Measurements from ENCODE around the gene MRGPRE.

MRGPRE gene

DNA sequence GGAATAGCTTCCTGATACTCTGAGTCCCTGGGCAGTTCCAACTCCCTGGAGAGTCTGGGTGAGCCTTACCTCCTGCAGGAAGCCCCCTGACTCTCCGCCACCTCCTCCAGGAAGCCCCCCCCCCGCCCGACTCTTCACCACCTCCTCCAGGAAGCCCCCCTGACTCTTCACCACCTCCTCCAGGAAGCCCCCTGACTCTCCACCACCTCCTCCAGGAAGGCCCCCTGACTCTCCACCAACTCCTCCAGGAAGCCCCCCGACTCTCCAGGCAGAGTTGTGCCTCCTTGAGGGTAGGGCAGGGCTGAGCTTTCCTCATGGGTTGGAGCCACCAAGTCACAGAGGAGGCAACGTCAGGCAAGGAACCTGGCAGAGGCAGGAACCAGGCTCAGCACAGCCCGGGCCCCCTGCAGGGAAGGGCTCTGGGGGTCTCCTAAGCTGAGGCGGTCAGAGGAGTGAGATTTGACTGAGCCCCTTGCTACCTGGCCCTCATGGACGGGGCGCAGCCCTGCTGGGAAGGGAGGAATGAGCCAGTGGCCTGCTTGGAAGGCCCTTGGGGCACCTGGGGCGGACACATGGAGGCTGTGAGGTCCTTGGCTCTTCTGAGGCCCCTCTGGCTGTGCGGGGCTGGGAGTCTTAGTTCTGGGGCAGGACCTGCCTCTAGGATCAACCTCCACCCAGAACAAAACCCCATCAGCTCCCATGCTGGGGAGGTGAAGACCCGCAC, 31.7 kb downstream of the MRGPRE start:
- Histone ChIP-seq H3K27ac (no peak overlapping the region), H3K4me3 (no peak overlapping the region)
- TF ChIP-seq, protein P1, sequence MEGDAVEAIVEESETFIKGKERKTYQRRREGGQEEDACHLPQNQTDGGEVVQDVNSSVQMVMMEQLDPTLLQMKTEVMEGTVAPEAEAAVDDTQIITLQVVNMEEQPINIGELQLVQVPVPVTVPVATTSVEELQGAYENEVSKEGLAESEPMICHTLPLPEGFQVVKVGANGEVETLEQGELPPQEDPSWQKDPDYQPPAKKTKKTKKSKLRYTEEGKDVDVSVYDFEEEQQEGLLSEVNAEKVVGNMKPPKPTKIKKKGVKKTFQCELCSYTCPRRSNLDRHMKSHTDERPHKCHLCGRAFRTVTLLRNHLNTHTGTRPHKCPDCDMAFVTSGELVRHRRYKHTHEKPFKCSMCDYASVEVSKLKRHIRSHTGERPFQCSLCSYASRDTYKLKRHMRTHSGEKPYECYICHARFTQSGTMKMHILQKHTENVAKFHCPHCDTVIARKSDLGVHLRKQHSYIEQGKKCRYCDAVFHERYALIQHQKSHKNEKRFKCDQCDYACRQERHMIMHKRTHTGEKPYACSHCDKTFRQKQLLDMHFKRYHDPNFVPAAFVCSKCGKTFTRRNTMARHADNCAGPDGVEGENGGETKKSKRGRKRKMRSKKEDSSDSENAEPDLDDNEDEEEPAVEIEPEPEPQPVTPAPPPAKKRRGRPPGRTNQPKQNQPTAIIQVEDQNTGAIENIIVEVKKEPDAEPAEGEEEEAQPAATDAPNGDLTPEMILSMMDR (IDR thresholded peaks at IDR 0.05): no peak
- no peak for DNase-seq (ENCODE audit: low spot score)

DNA sequence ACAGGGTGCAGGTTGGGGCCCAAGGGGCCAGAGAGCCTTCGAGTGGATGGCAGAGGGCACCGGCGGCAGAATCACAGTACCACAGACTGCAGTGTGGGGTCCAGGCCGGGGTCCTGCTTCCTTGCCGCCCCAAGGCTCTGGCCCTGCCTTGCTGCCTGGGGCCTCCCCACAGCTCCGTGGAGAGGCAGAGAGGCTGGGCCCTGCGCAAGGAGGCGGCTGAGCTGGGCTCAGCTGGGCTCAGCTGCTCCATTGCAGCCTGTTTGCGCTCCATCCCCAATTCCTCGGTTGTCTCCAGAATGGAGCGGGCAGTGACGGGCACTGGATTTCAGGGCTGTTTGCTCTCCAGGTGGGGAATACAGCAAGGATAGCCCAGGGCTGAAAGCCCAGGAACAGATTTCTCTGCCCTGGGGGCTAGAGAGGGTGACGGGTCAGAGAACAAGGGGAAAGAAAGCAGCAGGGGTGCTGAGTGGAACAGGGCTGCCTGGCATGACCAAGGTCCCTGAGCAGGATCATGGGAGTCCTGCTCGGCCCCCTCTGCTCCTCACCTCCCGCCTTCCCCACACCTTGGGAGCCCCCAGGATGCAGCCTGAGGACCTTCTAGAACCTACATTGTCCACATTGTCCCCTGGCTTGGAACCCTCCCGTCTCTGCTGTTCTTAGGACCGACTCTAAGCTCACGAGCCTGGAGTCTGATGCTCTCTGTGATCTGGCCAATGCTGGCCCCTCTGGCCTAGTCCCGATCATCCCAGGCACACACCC, 32.5 kb downstream of the MRGPRE start:
- Histone ChIP-seq H3K27ac (no peak overlapping the region), H3K4me3 (no peak overlapping the region)
- TF ChIP-seq, protein P1 (IDR thresholded peaks at IDR 0.05): no peak
- DNase-seq (ENCODE audit: low spot score): peak; percentile 65

DNA sequence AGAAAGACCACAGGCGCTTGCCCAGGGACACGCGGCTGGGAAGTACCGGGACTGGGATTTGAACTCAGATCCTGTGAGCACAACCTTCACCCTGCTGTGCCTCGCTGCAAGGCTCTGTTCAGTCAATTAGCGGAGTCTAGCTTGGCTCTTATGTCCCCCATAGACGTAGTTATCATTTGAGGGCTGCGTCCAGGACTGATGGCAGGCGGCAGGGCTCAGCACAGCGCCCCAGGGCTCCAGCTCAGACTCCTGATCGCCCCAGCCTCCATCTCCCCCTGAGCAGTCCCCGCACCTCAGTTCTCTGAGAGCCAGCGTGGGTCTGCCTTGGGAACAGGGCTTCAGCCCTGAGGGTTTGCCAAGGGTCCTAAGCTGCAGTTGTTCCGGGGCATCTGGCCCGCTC, 33.4 kb downstream of the MRGPRE start:
- H3K4me3 ChIP-seq: no peak overlapping the region
- peak; percentile 36 for DNase-seq (ENCODE audit: low spot score)
- no peak overlapping the region for H3K27ac ChIP-seq
- TF ChIP-seq, protein P1 (IDR thresholded peaks at IDR 0.05): no peak

GRCh38 chr11:3197878-3198528, 34.2 kb downstream of the MRGPRE start:
- H3K4me3 ChIP-seq: no peak overlapping the region
- peak; percentile 67 for DNase-seq (ENCODE audit: low spot score)
- TF ChIP-seq, protein P1 (IDR thresholded peaks at IDR 0.05): no peak
- H3K27ac ChIP-seq: no peak overlapping the region

GRCh38 chr11:3197044-3197695, 35.0 kb downstream of the MRGPRE start:
- H3K27ac ChIP-seq: no peak overlapping the region
- H3K4me3 ChIP-seq: no peak overlapping the region
- peak; percentile 72 for DNase-seq (ENCODE audit: low spot score)
- TF ChIP-seq, protein P1 (IDR thresholded peaks at IDR 0.05): no peak

DNA sequence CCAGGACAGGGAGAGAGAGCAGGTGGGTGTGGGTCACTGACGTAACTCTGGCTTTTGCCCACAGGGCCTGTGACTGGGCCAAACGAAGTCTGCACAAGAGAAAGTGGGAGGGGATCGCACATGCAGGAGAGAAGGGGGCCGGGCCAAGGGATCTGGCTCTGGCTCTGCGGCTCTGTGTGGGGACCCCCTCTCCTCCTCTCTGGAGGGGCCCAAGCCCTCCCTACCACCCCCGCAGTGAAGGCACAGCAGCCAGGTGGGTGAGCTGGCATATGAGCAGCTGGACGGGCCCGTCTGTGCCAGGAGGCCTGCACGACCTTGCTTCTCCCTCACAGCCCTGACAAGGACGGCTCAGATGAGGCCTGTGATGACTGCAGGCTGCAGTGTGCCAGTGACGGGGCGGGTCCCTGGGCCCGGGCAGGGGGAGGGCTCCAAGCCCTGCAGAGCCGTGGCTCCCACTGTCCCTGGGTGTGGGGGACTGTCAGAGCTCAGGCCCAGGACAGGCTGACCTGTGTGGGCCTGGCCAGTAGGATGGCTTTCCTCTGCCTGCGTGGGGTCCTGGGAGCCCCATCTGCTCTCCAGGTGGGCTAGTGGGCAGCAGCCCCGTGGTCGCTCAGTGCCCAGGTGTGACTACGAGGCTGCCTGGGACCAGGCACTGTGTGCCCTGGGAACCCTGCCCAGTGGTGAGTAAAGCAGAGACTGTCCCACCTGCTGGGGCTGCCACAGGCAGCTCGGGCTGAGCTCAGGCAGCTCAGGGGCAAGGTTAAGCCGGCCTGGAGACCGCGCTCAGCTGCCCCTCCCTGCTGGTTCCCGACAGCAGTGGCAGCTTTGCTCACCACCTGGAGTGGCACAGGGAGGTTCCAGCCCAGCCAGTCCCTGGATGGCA, 35.8 kb downstream of the MRGPRE start:
- Histone ChIP-seq H3K27ac (no peak overlapping the region), H3K4me3 (no peak overlapping the region)
- TF ChIP-seq, protein P1 (IDR thresholded peaks at IDR 0.05): no peak
- DNase-seq (ENCODE audit: low spot score): peak; percentile 54
